H1 (cell line): ENCODE measurements around the gene NPNT.

Experiments used
- BRCA1 ChIP-seq: IDR thresholded peaks from 2 replicates; pipeline ENCODE4 v1.6.1; 2012; ENCODE audit warnings: low read depth, low read length, improper control_type of control experiment
- CREB1 ChIP-seq: IDR thresholded peaks from 2 replicates; pipeline ENCODE4 v1.6.1; 2012; ENCODE audit warnings: inconsistent platforms
- CTCF ChIP-seq, 3 experiments: IDR thresholded peaks; 1 replicate in 2 of 3; 2 replicates in 1 of 3; pipeline versions ENCODE4 v1.5.1 to v1.6.1; 2011; ENCODE audit warnings: low read length in 3 of 3, mild to moderate bottlenecking in 3 of 3, inconsistent platforms in 2 of 3, low read depth in 1 of 3, moderate library complexity in 1 of 3; ENCODE audit not compliant: insufficient read depth in 1 of 3; ENCODE audit errors: control extremely low read depth in 1 of 3
- POLR2A ChIP-seq, 2 experiments: IDR thresholded peaks; 1 replicate in 1 of 2; 2 replicates in 1 of 2; pipeline ENCODE4 v1.6.1; 2011; ENCODE audit warnings: low read depth in 2 of 2, low read length in 2 of 2, mild to moderate bottlenecking in 2 of 2; ENCODE audit errors: control extremely low read depth in 1 of 2
- YY1 ChIP-seq: IDR thresholded peaks from 2 replicates; pipeline ENCODE4 v1.6.1; 2011; ENCODE audit warnings: low read depth, mild to moderate bottlenecking, low read length

- TF ChIP-seq CTCF (IDR thresholded peaks at IDR 0.05; ENCODE audit: control extremely low read depth in 1 of 3, insufficient read depth in 1 of 3, low read depth in 1 of 3, low read length in 3 of 3) (no peak), POLR2A (IDR thresholded peaks at IDR 0.05; ENCODE audit: control extremely low read depth in 1 of 2, low read depth in 2 of 2, low read length in 2 of 2) (no peak), YY1 (no peak), BRCA1 (no peak), CREB1 (no peak)
Observed at GRCh38 chr4:105887508-105887907, 7.8 kb upstream of the NPNT start.
